Suprapubic skin (tissue), 4 donors: ENCODE data around the gene RAB3B. TPM values are rescaled to one million over a fixed set of nuclear protein-coding genes. Genes with fewer than 3 reads are reported as not detected.
A peak's percentile ranks its signal among the peaks of the same experiment; 100 is the strongest.
"Not testable (repeated sequence)": the region's sequence is repeated elsewhere in the genome, so short reads cannot be mapped to it uniquely, and the experiment has no call there.

ENCODE experiments used
- DNase-seq, 2 donors: peaks; one replicate each; pipeline ENCODE4 v3.0.0-alpha.2; 2019; ENCODE audit warnings: low spot score in 2 of 2
- H3K27ac ChIP-seq: fragments of 200-600 bp; sonication (generic); one replicate; pipeline ENCODE4 v1.5.1; 2019
- H3K27me3 ChIP-seq: fragments of 200-600 bp; sonication (generic); one replicate; pipeline ENCODE4 v1.5.1; 2019
- H3K36me3 ChIP-seq: fragments of 200-600 bp; sonication (generic); one replicate; pipeline ENCODE4 v1.5.1; 2019
- H3K4me1 ChIP-seq: fragments of 200-600 bp; sonication (generic); one replicate; pipeline ENCODE4 v1.5.1; 2019
- H3K4me3 ChIP-seq: fragments of 200-600 bp; sonication (generic); one replicate; pipeline ENCODE4 v1.5.1; 2019; ENCODE audit warnings: mild to moderate bottlenecking
- H3K9me3 ChIP-seq: fragments of 200-600 bp; sonication (generic); one replicate; pipeline ENCODE4 v1.5.1; 2019
- EP300 ChIP-seq: sonication (generic); formaldehyde crosslinking; IDR thresholded peaks from one replicate; pipeline ENCODE4 v1.6.1; 2017; ENCODE audit warnings: antibody characterized with exemption
- POLR2A ChIP-seq, 2 donors: fragments of 450-650 bp; IDR thresholded peaks; one replicate each; pipeline ENCODE4 v1.6.1; 2017; ENCODE audit warnings: antibody characterized with exemption in 2 of 2, mild to moderate bottlenecking in 2 of 2, moderate library complexity in 2 of 2
- POLR2AphosphoS5 ChIP-seq, 3 donors: sonication (generic); formaldehyde crosslinking; IDR thresholded peaks; one replicate each; pipeline ENCODE4 v1.6.1; 2017; ENCODE audit warnings: antibody characterized with exemption in 3 of 3
- WGBS: methylation state at CpG from one replicate; pipeline ENCODE4 v1.1.5; 2018; 5-methylcytosine and 5-hydroxymethylcytosine counted together
- total RNA-seq, 4 donors: library from RNA; depleted of rRNA; stranded (reverse); fragments of >200 nt; gene quantifications; one replicate each; pipeline ENCODE4 v1.1.0, GENCODE V29; 2016
- TF ChIP-seq, protein P1 (sequence below), 2 donors: fragments of 200-600 bp in 1 of 2; fragments of 450-650 bp in 1 of 2; sonication (generic) in 1 of 2; IDR thresholded peaks; one replicate each; pipeline ENCODE4 v1.5.1; 2016 to 2019; ENCODE audit warnings: antibody characterized with exemption in 2 of 2, mild to moderate bottlenecking in 1 of 2, moderate library complexity in 1 of 2

The RAB3B gene
- total RNA-seq, 4 donors from 2014 or later = 2.8 to 6.8 (median 5.6) TPM

DNA sequence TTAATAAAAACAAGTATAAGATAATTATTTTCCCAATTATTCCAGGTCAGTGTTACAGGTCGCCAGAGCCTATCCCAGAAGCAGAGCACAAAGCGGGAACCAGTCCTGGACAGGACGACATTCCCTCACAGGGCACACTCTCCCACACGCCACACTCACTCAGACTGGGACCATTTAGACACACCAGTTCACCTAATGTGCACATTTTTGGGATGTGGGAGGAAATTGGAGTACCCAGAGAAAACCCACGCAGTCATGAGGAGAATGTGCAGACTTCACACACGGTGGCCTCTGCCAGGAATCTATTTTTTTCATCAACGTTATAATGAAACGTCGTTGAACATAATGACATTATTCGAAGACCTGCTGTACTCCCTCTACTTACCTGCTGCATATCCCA lies 91.5 kb downstream of the RAB3B start:
- no peak for DNase-seq
- 70% methylated on average over 10 of the region's 10 CpGs for WGBS
- H3K27ac ChIP-seq = no peak overlapping the region

DNA sequence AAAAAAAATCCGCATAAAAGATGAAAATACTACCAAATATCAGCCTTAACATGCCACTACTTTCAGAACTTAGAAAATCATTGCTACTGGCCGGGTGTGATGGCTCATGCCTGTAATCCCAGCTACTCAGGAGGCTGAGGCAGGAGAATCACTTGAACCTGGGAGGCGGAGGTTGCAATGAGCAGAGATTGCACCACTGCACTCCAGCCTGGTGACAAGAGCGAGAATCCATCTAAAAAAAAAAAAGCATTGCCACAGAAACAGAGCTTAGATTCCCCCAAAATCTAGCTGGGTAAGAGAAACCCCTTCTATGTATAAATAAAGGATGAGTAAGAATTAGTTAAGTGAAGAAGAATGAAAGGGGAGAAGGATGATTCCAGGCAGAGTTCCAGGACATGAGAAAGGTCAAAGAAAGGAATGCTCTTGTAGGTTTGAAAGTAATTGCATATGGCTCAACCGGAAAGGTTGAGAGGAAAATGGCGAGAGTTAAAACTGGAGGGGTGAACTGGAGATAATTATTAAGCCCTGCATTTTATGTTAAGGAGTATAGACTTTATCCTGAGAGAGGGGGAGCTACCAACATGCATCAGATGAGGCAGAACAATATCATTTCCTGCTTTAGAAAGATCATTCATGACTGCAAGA lies 92.3 kb downstream of the RAB3B start:
- 76% methylated on average over 6 of the region's 6 CpGs for WGBS
- Histone ChIP-seq H3K27ac (no peak overlapping the region), H3K9me3 (no peaks in the 10 kb centered on the region), H3K27me3 (peaks cover 63% of the 10 kb centered on the region), H3K4me3 (no peak overlapping the region), H3K4me1 (no peaks in the 10 kb centered on the region), H3K36me3 (no peaks in the 10 kb centered on the region)
- no peak for DNase-seq
- TF ChIP-seq EP300 (no peak), POLR2A (IDR thresholded peaks at IDR 0.05) (no peak), POLR2AphosphoS5 (IDR thresholded peaks at IDR 0.05) (no peak)
- TF ChIP-seq, protein P1, sequence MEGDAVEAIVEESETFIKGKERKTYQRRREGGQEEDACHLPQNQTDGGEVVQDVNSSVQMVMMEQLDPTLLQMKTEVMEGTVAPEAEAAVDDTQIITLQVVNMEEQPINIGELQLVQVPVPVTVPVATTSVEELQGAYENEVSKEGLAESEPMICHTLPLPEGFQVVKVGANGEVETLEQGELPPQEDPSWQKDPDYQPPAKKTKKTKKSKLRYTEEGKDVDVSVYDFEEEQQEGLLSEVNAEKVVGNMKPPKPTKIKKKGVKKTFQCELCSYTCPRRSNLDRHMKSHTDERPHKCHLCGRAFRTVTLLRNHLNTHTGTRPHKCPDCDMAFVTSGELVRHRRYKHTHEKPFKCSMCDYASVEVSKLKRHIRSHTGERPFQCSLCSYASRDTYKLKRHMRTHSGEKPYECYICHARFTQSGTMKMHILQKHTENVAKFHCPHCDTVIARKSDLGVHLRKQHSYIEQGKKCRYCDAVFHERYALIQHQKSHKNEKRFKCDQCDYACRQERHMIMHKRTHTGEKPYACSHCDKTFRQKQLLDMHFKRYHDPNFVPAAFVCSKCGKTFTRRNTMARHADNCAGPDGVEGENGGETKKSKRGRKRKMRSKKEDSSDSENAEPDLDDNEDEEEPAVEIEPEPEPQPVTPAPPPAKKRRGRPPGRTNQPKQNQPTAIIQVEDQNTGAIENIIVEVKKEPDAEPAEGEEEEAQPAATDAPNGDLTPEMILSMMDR (IDR thresholded peaks at IDR 0.05) = no peak

More for the DNA sequence above, 91.5 kb downstream of the RAB3B start:
- no peaks in the 10 kb centered on the region for H3K4me1 ChIP-seq
- no peak overlapping the region for H3K4me3 ChIP-seq
- H3K27me3 ChIP-seq = peaks cover 56% of the 10 kb centered on the region
- TF ChIP-seq, protein P1 (IDR thresholded peaks at IDR 0.05) = no peak
- no peaks in the 10 kb centered on the region for H3K36me3 ChIP-seq
- no peaks in the 10 kb centered on the region for H3K9me3 ChIP-seq

DNA sequence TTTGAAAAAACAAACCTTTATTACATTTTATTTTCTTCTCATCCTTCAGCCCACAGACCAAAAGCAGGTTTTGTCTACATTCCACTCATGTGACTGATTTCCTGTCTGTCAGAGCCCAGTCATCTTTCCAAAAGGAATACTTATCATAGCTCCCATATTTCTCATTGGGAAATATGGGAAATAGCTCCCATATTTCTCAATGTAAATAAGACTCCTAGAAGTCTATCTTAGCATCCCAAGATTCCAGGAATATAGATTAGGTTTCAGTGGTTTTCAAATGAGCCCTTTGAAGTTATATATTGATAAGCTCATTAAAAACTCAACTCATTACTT lies 92.8 kb downstream of the RAB3B start:
- Histone ChIP-seq H3K4me1 (no peaks in the 10 kb centered on the region), H3K27ac (no peak overlapping the region), H3K9me3 (no peaks in the 10 kb centered on the region), H3K4me3 (no peak overlapping the region), H3K36me3 (no peaks in the 10 kb centered on the region), H3K27me3 (peaks cover 69% of the 10 kb centered on the region)
- DNase-seq = no peak
- TF ChIP-seq, protein P1 (IDR thresholded peaks at IDR 0.05) = no peak
- TF ChIP-seq EP300 (no peak), POLR2A (IDR thresholded peaks at IDR 0.05) (no peak), POLR2AphosphoS5 (IDR thresholded peaks at IDR 0.05) (no peak)

DNA sequence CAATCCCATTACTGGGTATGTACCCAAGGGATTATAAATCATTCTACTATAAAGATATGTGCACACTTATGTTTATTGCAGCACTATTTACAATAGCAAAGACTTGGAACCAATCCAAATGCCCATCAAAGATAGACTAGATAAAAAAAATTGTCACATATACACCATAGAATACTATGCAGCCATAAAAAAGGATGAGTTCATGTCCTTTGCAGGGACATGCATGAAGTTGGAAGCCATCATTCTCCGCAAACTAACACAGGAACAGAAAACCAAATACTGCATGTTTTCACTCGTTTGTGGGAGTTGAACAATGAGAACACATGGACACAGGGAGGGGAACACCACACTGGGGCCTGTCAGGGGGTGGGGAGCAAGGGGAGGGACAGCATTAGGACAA lies 95.8 kb downstream of the RAB3B start:
- not testable (repeated sequence) for DNase-seq, H3K36me3 ChIP-seq, H3K27ac ChIP-seq, H3K4me1 ChIP-seq, H3K9me3 ChIP-seq, H3K4me3 ChIP-seq
- H3K27me3 ChIP-seq = peaks cover 76% of the 10 kb centered on the region
- WGBS = 80% methylated on average over 2 of the region's 2 CpGs

DNA sequence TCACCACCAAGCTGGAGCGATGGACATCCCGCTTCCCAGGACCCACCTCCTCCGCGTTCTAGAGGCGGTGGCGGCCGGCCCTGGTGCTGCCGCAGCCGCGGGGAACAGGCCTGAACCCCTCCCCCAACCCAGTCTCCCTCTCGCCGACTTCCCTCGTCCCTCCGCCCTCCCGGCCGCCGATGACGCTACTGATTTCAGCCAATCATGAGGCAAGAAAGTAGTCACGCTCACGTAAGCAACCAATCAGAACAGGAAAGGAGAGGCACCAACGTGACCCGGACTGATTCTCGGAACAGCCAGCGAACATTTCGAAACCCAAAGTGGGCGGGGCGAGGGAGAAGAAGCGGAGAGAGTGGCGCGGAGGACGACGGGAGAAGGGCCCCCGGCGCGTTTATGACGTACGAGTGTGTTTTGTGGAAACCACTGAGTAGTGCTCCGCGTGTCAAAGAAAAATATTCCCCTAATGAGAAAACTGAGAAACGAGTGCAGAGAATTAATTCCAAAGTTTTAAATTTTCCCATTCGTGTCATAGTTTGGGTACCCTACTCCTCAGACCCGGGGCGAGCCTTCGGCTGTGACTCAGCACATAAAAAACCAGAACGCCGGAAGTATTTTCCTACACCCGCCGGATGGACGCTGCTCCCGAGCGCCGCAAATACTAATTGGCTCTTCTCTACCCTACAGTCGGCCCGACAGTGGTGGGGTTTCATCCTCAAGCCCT lies 111.7 kb downstream of the RAB3B start, which contains the start of gene NRDC:
TSS of gene NRDC (minus strand) at position 112 of the 721 bp plus-strand sequence. CDS start 112 bp downstream, outside the sequence.
- Histone ChIP-seq H3K9me3 (no peaks in the 10 kb centered on the region), H3K27ac (peak within 1 kb of the TSS; percentile 99), H3K27me3 (peaks cover 27% of the 10 kb centered on the region), H3K4me1 (peaks cover 43% of the 10 kb centered on the region), H3K4me3 (peak within 1 kb of the TSS; percentile 96), H3K36me3 (no peaks in the 10 kb centered on the region)
- peak; percentile 100 for DNase-seq
- TF ChIP-seq POLR2A (IDR thresholded peaks at IDR 0.05) = peak; percentile 77 to 94
- TF ChIP-seq POLR2AphosphoS5 (IDR thresholded peaks at IDR 0.05) = peak; percentile 55 to 92 (median 75)
- TF ChIP-seq, protein P1 (IDR thresholded peaks at IDR 0.05) = no peak
- under 1% methylated on average over 54 of the region's 54 CpGs for WGBS
